Ectodermal cell (in vitro differentiated cells): ENCODE measurements around the gene STK40.
A peak's percentile ranks its signal among the peaks of the same experiment; 100 is the strongest.

ENCODE experiments used
- H3K27ac ChIP-seq: 2 replicates; pipeline ENCODE4 v1.7.0; 2013; ENCODE audit warnings: mild to moderate bottlenecking, low read depth, low read length; ENCODE audit not compliant: insufficient read depth, poor library complexity, severe bottlenecking
- H3K27me3 ChIP-seq: 2 replicates; pipeline ENCODE4 v1.7.0; 2013; ENCODE audit warnings: mild to moderate bottlenecking, low read length; ENCODE audit not compliant: insufficient read depth, control insufficient read depth, poor library complexity, severe bottlenecking
- H3K36me3 ChIP-seq: one replicate; pipeline ENCODE4 v1.7.0; 2013; ENCODE audit warnings: low read length; ENCODE audit not compliant: control insufficient read depth, insufficient read depth
- H3K4me1 ChIP-seq: one replicate; pipeline ENCODE4 v1.7.0; 2013; ENCODE audit warnings: low read length; ENCODE audit not compliant: control insufficient read depth, insufficient read depth
- H3K4me3 ChIP-seq: 2 replicates; pipeline ENCODE4 v1.7.0; 2013; ENCODE audit warnings: low read depth, low read length, control low read depth; ENCODE audit not compliant: insufficient read depth
- H3K9me3 ChIP-seq: 2 replicates; pipeline ENCODE4 v1.7.0; 2013; ENCODE audit warnings: mild to moderate bottlenecking, low read length, moderate library complexity; ENCODE audit not compliant: control insufficient read depth
- WGBS, 2 experiments: methylation state at CpG; one replicate each; pipeline ENCODE4 v1.1.7; 2013; ENCODE audit warnings: missing lambda C conversion rate in 2 of 2; 5-methylcytosine and 5-hydroxymethylcytosine counted together

The STK40 gene

GRCh38 chr1:36387141-36387949 lies 1.6 kb upstream of the STK40 start:
- Histone ChIP-seq H3K27ac (peak overlapping the region; percentile 88), H3K4me3 (no peak overlapping the region)
- WGBS, 2 experiments = 66 to 73% methylated on average over 10 of the region's 10 CpGs

GRCh38 chr1:36386265-36387140 lies 779 bp upstream of the STK40 start:
- Histone ChIP-seq H3K27me3 (no peaks in the 10 kb centered on the region), H3K9me3 (no peaks in the 10 kb centered on the region), H3K36me3 (no peaks in the 10 kb centered on the region), H3K4me1 (peaks cover 19% of the 10 kb centered on the region), H3K27ac (peak overlapping the region; percentile 88), H3K4me3 (peak overlapping the region; percentile 37)
- 7 to 11% methylated on average over 14 of the region's 14 CpGs for WGBS, 2 experiments

More at GRCh38 chr1:36387141-36387949, 1.6 kb upstream of the STK40 start:
- Histone ChIP-seq H3K9me3 (no peaks in the 10 kb centered on the region), H3K4me1 (peaks cover 19% of the 10 kb centered on the region), H3K27me3 (no peaks in the 10 kb centered on the region), H3K36me3 (no peaks in the 10 kb centered on the region)

- peaks cover 19% of the 10 kb centered on the region for H3K4me1 ChIP-seq
- 4 to 5% methylated on average over 25 of the region's 25 CpGs for WGBS, 2 experiments
- H3K27me3 ChIP-seq = no peaks in the 10 kb centered on the region
- H3K4me3 ChIP-seq = peak overlapping the region; percentile 76
- no peaks in the 10 kb centered on the region for H3K9me3 ChIP-seq
- H3K36me3 ChIP-seq = no peaks in the 10 kb centered on the region
- peak overlapping the region; percentile 31 for H3K27ac ChIP-seq
These were observed 948 bp downstream of the STK40 start for GRCh38 chr1:36384542-36385409.

GRCh38 chr1:36383240-36383639 lies 2.5 kb downstream of the STK40 start:
- Histone ChIP-seq H3K36me3 (no peaks in the 10 kb centered on the region), H3K4me3 (no peak overlapping the region), H3K9me3 (no peaks in the 10 kb centered on the region), H3K27me3 (no peaks in the 10 kb centered on the region), H3K4me1 (peaks cover 19% of the 10 kb centered on the region), H3K27ac (no peak overlapping the region)
- WGBS, 2 experiments = 93% methylated on average over 4 of the region's 4 CpGs

GRCh38 chr1:36382669-36383068 lies 3.1 kb downstream of the STK40 start:
- WGBS, 2 experiments = 95 to 96% methylated on average over 4 of the region's 4 CpGs
- Histone ChIP-seq H3K4me3 (no peak overlapping the region), H3K4me1 (peaks cover 19% of the 10 kb centered on the region), H3K27me3 (no peaks in the 10 kb centered on the region), H3K27ac (no peak overlapping the region), H3K36me3 (no peaks in the 10 kb centered on the region), H3K9me3 (no peaks in the 10 kb centered on the region)

- Histone ChIP-seq H3K9me3 (no peaks in the 10 kb centered on the region), H3K27me3 (no peaks in the 10 kb centered on the region), H3K36me3 (no peaks in the 10 kb centered on the region), H3K4me3 (no peak overlapping the region), H3K27ac (no peak overlapping the region), H3K4me1 (peaks cover 17% of the 10 kb centered on the region)
- 93 to 95% methylated on average over 9 of the region's 9 CpGs for WGBS, 2 experiments
These were observed 3.5 kb downstream of the STK40 start for GRCh38 chr1:36382231-36382630.

- 95 to 96% methylated on average over 4 to 5 of the region's 5 CpGs for WGBS, 2 experiments
- H3K36me3 ChIP-seq = no peaks in the 10 kb centered on the region
- no peaks in the 10 kb centered on the region for H3K27me3 ChIP-seq
- no peak overlapping the region for H3K4me3 ChIP-seq
- no peak overlapping the region for H3K27ac ChIP-seq
- H3K9me3 ChIP-seq = no peaks in the 10 kb centered on the region
- H3K4me1 ChIP-seq = peaks cover 10% of the 10 kb centered on the region
These were observed 4.3 kb downstream of the STK40 start for GRCh38 chr1:36381405-36381804.

DNA sequence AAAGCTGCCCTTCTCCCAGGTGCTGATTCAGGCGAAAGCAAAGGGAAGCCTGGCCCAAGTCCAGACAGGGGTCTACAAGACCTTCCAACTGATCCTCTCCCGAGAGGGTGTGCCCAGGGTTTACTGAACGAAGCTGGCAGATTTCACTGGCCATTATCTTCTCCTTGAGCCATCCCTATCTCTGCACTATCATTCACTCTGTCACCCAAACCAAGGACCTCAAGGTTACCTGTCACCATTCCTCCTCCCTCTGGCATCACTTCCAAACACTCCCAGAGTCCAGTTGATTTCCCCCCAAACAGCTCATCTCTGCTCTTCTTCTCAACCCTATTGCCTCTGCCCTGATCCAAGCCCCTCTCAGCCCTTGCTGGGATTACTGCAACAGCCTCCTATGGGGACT lies 4.9 kb downstream of the STK40 start:
- 91 to 95% methylated on average over 3 of the region's 3 CpGs for WGBS, 2 experiments
- H3K9me3 ChIP-seq = no peaks in the 10 kb centered on the region
- H3K27ac ChIP-seq = no peak overlapping the region
- H3K36me3 ChIP-seq = no peaks in the 10 kb centered on the region
- no peaks in the 10 kb centered on the region for H3K27me3 ChIP-seq
- no peak overlapping the region for H3K4me3 ChIP-seq
- peaks cover 10% of the 10 kb centered on the region for H3K4me1 ChIP-seq

GRCh38 chr1:36380143-36380619 lies 5.5 kb downstream of the STK40 start:
- Histone ChIP-seq H3K9me3 (no peaks in the 10 kb centered on the region), H3K4me1 (peaks cover 10% of the 10 kb centered on the region), H3K36me3 (no peaks in the 10 kb centered on the region), H3K27ac (no peak overlapping the region), H3K27me3 (no peaks in the 10 kb centered on the region), H3K4me3 (no peak overlapping the region)
- 93 to 95% methylated on average over 5 of the region's 5 CpGs for WGBS, 2 experiments
